Panc1 (cell line): ENCODE data around the gene B4GALT6. TPM values are rescaled to one million over a fixed set of nuclear protein-coding genes. Genes with fewer than 3 reads are reported as not detected.

Source experiments
- ATAC-seq: fragments of 200-7000 bp; cut with Tn5 transposase; 2 replicates; pipeline ENCODE4 v1.9.1; 2020; ENCODE audit warnings: mild to moderate bottlenecking, moderate library complexity
- BruUV-seq: library from RNA; stranded (reverse); fragments of 400-500 nt; replicated peaks from 2 replicates; lab custom pipeline; 2021; lab: Mats Ljungman, UMichigan
- CTCF ChIA-PET: fragments of 300-600 bp; sonication (Branson Sonifier 250); formaldehyde crosslinking; loops from one replicate; lab custom pipeline; 2022; ENCODE audit warnings: antibody characterized with exemption; lab: Charles Lee
- POLR2A ChIA-PET: fragments of 300-600 bp; sonication (Branson Sonifier 250); formaldehyde crosslinking; loops from one replicate; lab custom pipeline; 2022; ENCODE audit warnings: antibody characterized with exemption; lab: Charles Lee
- DNase-seq: peaks from one replicate; pipeline ENCODE4 v3.0.0-alpha.2; 2010; ENCODE audit warnings: low read depth, low spot score
- H3K27ac ChIP-seq: 2 replicates; pipeline ENCODE4 v1.5.1; 2011; ENCODE audit warnings: mild to moderate bottlenecking, low read length, inconsistent platforms
- H3K27me3 ChIP-seq: fragments of 200-500 bp; sonication (Bioruptor generic); 2 replicates; pipeline ENCODE4 v1.6.0; 2014; ENCODE audit warnings: low read length, inconsistent platforms; ENCODE audit not compliant: control insufficient read depth, insufficient read depth
- H3K36me3 ChIP-seq: fragments of 200-500 bp; sonication (Bioruptor generic); 2 replicates; pipeline ENCODE4 v1.5.1; 2014; ENCODE audit warnings: inconsistent platforms, mild to moderate bottlenecking, low read length, moderate library complexity; ENCODE audit not compliant: control insufficient read depth, insufficient read depth
- H3K4me1 ChIP-seq: 2 replicates; pipeline ENCODE4 v1.5.1; 2011; ENCODE audit warnings: inconsistent platforms, mild to moderate bottlenecking, low read length, moderate library complexity; ENCODE audit not compliant: control insufficient read depth, insufficient read depth
- H3K4me3 ChIP-seq, 2 experiments: 2 replicates each; pipeline ENCODE4 v1.5.1; 2011 to 2012; ENCODE audit warnings: low read depth in 2 of 2, low read length in 2 of 2, mild to moderate bottlenecking in 2 of 2, inconsistent platforms in 1 of 2, moderate library complexity in 1 of 2
- H3K9me3 ChIP-seq: fragments of 200-500 bp; sonication (Bioruptor generic); 2 replicates; pipeline ENCODE4 v1.5.1; 2014; ENCODE audit warnings: low read depth, mild to moderate bottlenecking, inconsistent platforms, low read length, moderate library complexity; ENCODE audit not compliant: control insufficient read depth, insufficient read depth
- POLR2AphosphoS5 ChIP-seq: IDR thresholded peaks from 2 replicates; pipeline ENCODE4 v1.6.1; 2012; ENCODE audit warnings: mild to moderate bottlenecking, low read depth, low read length, moderate library complexity
- SIN3A ChIP-seq: IDR thresholded peaks from 2 replicates; pipeline ENCODE4 v1.6.1; 2012; ENCODE audit warnings: low read depth, mild to moderate bottlenecking, low read length, moderate library complexity, borderline replicate concordance; ENCODE audit not compliant: insufficient read depth
- TCF7L2 ChIP-seq: IDR thresholded peaks from 2 replicates; pipeline ENCODE4 v1.6.1; 2011; ENCODE audit warnings: mild to moderate bottlenecking, low read depth, low read length, inconsistent platforms
- in situ Hi-C: cut with HindIII; loops from 2 replicates; pipeline ENCODE4 v1.10.0; 2016; ENCODE audit warnings: low sequenced_read_pairs, low pct_unique_long_range_greater_than_20kb
- intact Hi-C: fragments of 100-400 bp; cut with micrococcal nuclease; formaldehyde crosslinking; loops from one replicate; pipeline ENCODE4 v1.10.0; 2022; ENCODE audit not compliant: unreplicated experiment
- total RNA-seq: library from RNA; stranded (reverse); gene quantifications from one replicate; pipeline ENCODE4 v1.2.1, GENCODE V29; 2021; ENCODE audit not compliant: unreplicated experiment
- TF ChIP-seq, protein P1 (sequence below), 2 experiments: IDR thresholded peaks; 2 replicates each; pipeline ENCODE4 v1.6.1; 2011 to 2012; ENCODE audit warnings: low read depth in 2 of 2, control low read depth in 1 of 2, low read length in 1 of 2, mild to moderate bottlenecking in 1 of 2, moderate library complexity in 1 of 2; ENCODE audit not compliant: insufficient read depth in 1 of 2
- TF ChIP-seq, protein P2 (sequence below): fragments of 450-650 bp; IDR thresholded peaks from 2 replicates; pipeline ENCODE4 v1.5.1; 2017; ENCODE audit warnings: mild to moderate bottlenecking

B4GALT6 gene
- total RNA-seq, 1 experiment from 2014 or later: 36.3 TPM

DNA sequence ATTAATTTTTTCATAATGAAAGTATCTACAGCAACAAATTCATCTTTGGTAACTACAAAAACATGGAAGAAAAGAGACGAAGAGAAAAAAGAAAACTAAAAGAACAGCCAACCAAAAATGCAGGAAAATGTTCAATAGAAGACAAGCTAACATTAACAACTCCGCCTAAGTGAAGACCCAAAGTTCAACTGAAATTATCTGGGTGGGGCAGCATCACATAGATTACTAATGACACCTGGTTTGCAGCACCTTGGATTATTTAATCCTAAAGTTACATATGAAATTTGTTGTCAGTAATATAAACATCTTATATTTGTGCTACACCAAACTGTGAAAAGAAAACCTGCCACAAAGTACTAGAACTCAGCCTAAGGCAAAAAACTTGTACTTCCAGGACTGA lies 14.8 kb downstream of the B4GALT6 start:
- ChIA-PET POLR2A (no interaction called here), CTCF (no interaction called here)
- H3K27ac ChIP-seq: no peak overlapping the region
- H3K36me3 ChIP-seq: no peaks in the 10 kb centered on the region
- no TSS peak for BruUV-seq
- DNase-seq (no peak), ATAC-seq (no peak)
- intact Hi-C loops: no loop called here
- TF ChIP-seq SIN3A (no peak), TCF7L2 (no peak), POLR2AphosphoS5 (no peak)
- TF ChIP-seq, protein P1, sequence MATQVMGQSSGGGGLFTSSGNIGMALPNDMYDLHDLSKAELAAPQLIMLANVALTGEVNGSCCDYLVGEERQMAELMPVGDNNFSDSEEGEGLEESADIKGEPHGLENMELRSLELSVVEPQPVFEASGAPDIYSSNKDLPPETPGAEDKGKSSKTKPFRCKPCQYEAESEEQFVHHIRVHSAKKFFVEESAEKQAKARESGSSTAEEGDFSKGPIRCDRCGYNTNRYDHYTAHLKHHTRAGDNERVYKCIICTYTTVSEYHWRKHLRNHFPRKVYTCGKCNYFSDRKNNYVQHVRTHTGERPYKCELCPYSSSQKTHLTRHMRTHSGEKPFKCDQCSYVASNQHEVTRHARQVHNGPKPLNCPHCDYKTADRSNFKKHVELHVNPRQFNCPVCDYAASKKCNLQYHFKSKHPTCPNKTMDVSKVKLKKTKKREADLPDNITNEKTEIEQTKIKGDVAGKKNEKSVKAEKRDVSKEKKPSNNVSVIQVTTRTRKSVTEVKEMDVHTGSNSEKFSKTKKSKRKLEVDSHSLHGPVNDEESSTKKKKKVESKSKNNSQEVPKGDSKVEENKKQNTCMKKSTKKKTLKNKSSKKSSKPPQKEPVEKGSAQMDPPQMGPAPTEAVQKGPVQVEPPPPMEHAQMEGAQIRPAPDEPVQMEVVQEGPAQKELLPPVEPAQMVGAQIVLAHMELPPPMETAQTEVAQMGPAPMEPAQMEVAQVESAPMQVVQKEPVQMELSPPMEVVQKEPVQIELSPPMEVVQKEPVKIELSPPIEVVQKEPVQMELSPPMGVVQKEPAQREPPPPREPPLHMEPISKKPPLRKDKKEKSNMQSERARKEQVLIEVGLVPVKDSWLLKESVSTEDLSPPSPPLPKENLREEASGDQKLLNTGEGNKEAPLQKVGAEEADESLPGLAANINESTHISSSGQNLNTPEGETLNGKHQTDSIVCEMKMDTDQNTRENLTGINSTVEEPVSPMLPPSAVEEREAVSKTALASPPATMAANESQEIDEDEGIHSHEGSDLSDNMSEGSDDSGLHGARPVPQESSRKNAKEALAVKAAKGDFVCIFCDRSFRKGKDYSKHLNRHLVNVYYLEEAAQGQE (IDR thresholded peaks at IDR 0.05; ENCODE audit: insufficient read depth in 1 of 2, low read depth in 2 of 2, low read length in 1 of 2): no peak
- TF ChIP-seq, protein P2, sequence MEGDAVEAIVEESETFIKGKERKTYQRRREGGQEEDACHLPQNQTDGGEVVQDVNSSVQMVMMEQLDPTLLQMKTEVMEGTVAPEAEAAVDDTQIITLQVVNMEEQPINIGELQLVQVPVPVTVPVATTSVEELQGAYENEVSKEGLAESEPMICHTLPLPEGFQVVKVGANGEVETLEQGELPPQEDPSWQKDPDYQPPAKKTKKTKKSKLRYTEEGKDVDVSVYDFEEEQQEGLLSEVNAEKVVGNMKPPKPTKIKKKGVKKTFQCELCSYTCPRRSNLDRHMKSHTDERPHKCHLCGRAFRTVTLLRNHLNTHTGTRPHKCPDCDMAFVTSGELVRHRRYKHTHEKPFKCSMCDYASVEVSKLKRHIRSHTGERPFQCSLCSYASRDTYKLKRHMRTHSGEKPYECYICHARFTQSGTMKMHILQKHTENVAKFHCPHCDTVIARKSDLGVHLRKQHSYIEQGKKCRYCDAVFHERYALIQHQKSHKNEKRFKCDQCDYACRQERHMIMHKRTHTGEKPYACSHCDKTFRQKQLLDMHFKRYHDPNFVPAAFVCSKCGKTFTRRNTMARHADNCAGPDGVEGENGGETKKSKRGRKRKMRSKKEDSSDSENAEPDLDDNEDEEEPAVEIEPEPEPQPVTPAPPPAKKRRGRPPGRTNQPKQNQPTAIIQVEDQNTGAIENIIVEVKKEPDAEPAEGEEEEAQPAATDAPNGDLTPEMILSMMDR: no peak
- no peaks in the 10 kb centered on the region for H3K27me3 ChIP-seq
- no peaks in the 10 kb centered on the region for H3K9me3 ChIP-seq
- H3K4me1 ChIP-seq: no peaks in the 10 kb centered on the region
- in situ Hi-C loops: no loop called here
- no peak overlapping the region for H3K4me3 ChIP-seq

- CTCF ChIA-PET: interaction anchor here (0.7 kb wide), 1 partner anchor 409 kb away, joined by 3 read pairs; no protein-coding TSS in a partner anchor
- H3K9me3 ChIP-seq: no peaks in the 10 kb centered on the region
- no peak overlapping the region for H3K4me3 ChIP-seq
- no peaks in the 10 kb centered on the region for H3K36me3 ChIP-seq
- ATAC-seq (no peak), DNase-seq (no peak)
- H3K27ac ChIP-seq: no peak overlapping the region
- in situ Hi-C loops (no loop called here), intact Hi-C loops (no loop called here)
- no peaks in the 10 kb centered on the region for H3K27me3 ChIP-seq
- H3K4me1 ChIP-seq: no peaks in the 10 kb centered on the region
- POLR2A ChIA-PET: no interaction called here
- BruUV-seq: no TSS peak
- TF ChIP-seq TCF7L2: no peak
- TF ChIP-seq, protein P1 (IDR thresholded peaks at IDR 0.05; ENCODE audit: insufficient read depth in 1 of 2, low read depth in 2 of 2, low read length in 1 of 2): no peak
- no peak for TF ChIP-seq SIN3A
- no peak for TF ChIP-seq POLR2AphosphoS5
- TF ChIP-seq, protein P2: no peak
Observed at GRCh38 chr18:31667185-31667584, 17.2 kb downstream of the B4GALT6 start.
